ENCODE results near the gene CYB5R3. TPM values are rescaled to one million over a fixed set of nuclear protein-coding genes. Genes with fewer than 3 reads are reported as not detected.

Gene CYB5R3
- total RNA-seq, 4 donors from 2014 or later, result 127 to 268 (median 155) TPM

GRCh38 chr22:42646569-42647525 is 2.3 kb downstream of the CYB5R3 start:
- no peak for ATAC-seq
- no peaks in the 10 kb centered on the region for H3K9me3 ChIP-seq
- no peak for TF ChIP-seq EP300 (IDR thresholded peaks at IDR 0.05)
- no peak for TF ChIP-seq CTCF (IDR thresholded peaks at IDR 0.05)
- peak; percentile 11 for TF ChIP-seq POLR2AphosphoS5 (IDR thresholded peaks at IDR 0.05)
- no peak for TF ChIP-seq POLR2A (IDR thresholded peaks at IDR 0.05)
- H3K27me3 ChIP-seq, result no peaks in the 10 kb centered on the region
- peak overlapping the region; percentile 4 to 93 (median 90) for H3K27ac ChIP-seq
- peak overlapping the region; percentile 0 to 87 for H3K4me3 ChIP-seq
- H3K36me3 ChIP-seq, result no peaks in the 10 kb centered on the region
- WGBS, 2 donors (ENCODE audit: low coverage in 1 of 2), result 20% methylated on average over 2 of the region's 16 CpGs; no CpG with 5 or more reads in 1 of the 2 donors
- peaks cover 0 to 72% (median 54%) of the 10 kb centered on the region in 3 donors for H3K4me1 ChIP-seq

GRCh38 chr22:42645938-42646568 is 3.1 kb downstream of the CYB5R3 start:
- Histone ChIP-seq H3K9me3 (no peaks in the 10 kb centered on the region), H3K4me3 (peak overlapping the region; percentile 0 to 87), H3K27me3 (no peaks in the 10 kb centered on the region), H3K4me1 (peaks cover 0 to 78% (median 54%) of the 10 kb centered on the region in 3 donors), H3K36me3 (no peaks in the 10 kb centered on the region), H3K27ac (peak overlapping the region; percentile 30 to 93 (median 90))
- WGBS, 2 donors (ENCODE audit: low coverage in 1 of 2), result 20 to 47% methylated on average over 1 to 4 of the region's 13 CpGs
- TF ChIP-seq CTCF (IDR thresholded peaks at IDR 0.05) (no peak), EP300 (IDR thresholded peaks at IDR 0.05) (no peak), POLR2AphosphoS5 (IDR thresholded peaks at IDR 0.05) (no peak)
- ATAC-seq, result no peak

- peak overlapping the region; percentile 30 to 93 (median 90) for H3K27ac ChIP-seq
- 60% methylated on average over 1 of the region's 19 CpGs; no CpG with 5 or more reads in 1 of the 2 donors for WGBS, 2 donors (ENCODE audit: low coverage in 1 of 2)
- peaks cover 0 to 78% (median 54%) of the 10 kb centered on the region in 3 donors for H3K4me1 ChIP-seq
- H3K4me3 ChIP-seq, result peak overlapping the region in 1 of 2 donors; percentile 87
- ATAC-seq, result no peak
- no peaks in the 10 kb centered on the region for H3K27me3 ChIP-seq
- H3K36me3 ChIP-seq, result no peaks in the 10 kb centered on the region
- TF ChIP-seq POLR2AphosphoS5 (IDR thresholded peaks at IDR 0.05), result peak; percentile 20
- TF ChIP-seq CTCF (IDR thresholded peaks at IDR 0.05), result no peak
- peak in 1 of 2 donors; percentile 19 for TF ChIP-seq POLR2A (IDR thresholded peaks at IDR 0.05)
- H3K9me3 ChIP-seq, result no peaks in the 10 kb centered on the region
These were observed 3.8 kb downstream of the CYB5R3 start for GRCh38 chr22:42645341-42645937.

GRCh38 chr22:42644422-42645340 is 4.5 kb downstream of the CYB5R3 start:
- peak overlapping the region; percentile 30 to 93 (median 90) for H3K27ac ChIP-seq
- 8 to 12% methylated on average over 9 to 15 of the region's 22 CpGs for WGBS, 2 donors (ENCODE audit: low coverage in 1 of 2)
- ATAC-seq, result no peak
- H3K9me3 ChIP-seq, result no peaks in the 10 kb centered on the region
- peaks cover 0 to 81% (median 54%) of the 10 kb centered on the region in 3 donors for H3K4me1 ChIP-seq
- TF ChIP-seq CTCF (IDR thresholded peaks at IDR 0.05), result peak in 1 of 4 experiments; percentile 2
- TF ChIP-seq POLR2A (IDR thresholded peaks at IDR 0.05), result no peak
- H3K4me3 ChIP-seq, result peak overlapping the region in 1 of 2 donors; percentile 87
- H3K36me3 ChIP-seq, result no peaks in the 10 kb centered on the region
- H3K27me3 ChIP-seq, result no peaks in the 10 kb centered on the region

Measured in gastroesophageal sphincter (tissue), 4 donors.